ENCODE measurements around the gene CHTF8.

DNA sequence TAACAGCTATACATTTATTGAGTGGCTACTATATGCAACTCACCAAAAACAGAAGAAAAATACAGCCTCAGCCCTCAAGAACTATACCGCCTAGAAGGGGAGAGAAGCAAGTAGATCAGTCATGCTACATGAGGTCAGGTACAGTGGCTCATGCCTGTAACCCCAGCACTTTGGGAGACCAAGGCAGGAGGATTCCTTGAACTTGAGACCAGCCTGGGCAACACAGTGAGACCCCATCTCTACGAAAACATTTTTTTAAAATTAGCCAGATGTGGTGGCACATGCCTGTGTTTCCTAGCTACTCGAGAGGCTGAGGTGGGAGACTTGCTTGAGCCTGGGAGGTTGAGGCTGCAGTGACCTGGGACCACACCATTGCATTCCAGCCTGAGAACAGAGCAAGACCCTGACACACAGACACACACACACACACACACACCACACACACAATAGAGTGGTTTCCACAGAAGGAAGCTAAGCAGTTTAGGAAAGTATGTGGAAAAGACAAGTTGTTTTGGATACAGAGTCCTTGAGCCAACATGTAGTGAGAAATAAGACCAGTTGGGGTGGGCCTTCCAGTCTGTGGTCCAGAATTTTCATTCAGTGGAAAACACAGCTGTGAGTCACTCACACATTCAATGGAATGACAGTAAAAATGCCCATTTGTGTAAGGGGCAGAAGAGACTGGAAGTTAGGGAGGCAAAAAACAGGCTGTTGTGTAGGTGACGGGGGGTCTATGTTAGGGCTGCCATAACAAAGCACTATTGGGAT is 43.8 kb upstream of the CHTF8 start:
- TF ChIP-seq POLR2AphosphoS5 (IDR thresholded peaks at IDR 0.05; ENCODE audit: borderline replicate concordance, low read depth, low read length) (no peak), EZH2 (IDR thresholded peaks at IDR 0.05) (no peak)
